HG03571 (cell line): Measurements from ENCODE around the gene COL4A6.

Experiments used
- ATAC-seq: cut with Tn5 transposase; IDR thresholded peaks from one replicate; pipeline ENCODE4 v1.9.1; 2021; ENCODE audit not compliant: unreplicated experiment

Gene COL4A6

GRCh38 chrX:108275732-108276131, 162.5 kb downstream of the COL4A6 start:
- no peak for ATAC-seq

- no peak for ATAC-seq
These were observed 166.8 kb downstream of the COL4A6 start for GRCh38 chrX:108271397-108271787.

GRCh38 chrX:108270739-108271396, 167.4 kb downstream of the COL4A6 start:
- ATAC-seq: no peak

- no peak for ATAC-seq
These were observed 167.9 kb downstream of the COL4A6 start for GRCh38 chrX:108270280-108270679.

GRCh38 chrX:108268434-108269080, 169.7 kb downstream of the COL4A6 start:
- ATAC-seq: no peak

- ATAC-seq: no peak
These were observed 170.7 kb downstream of the COL4A6 start for GRCh38 chrX:108267557-108267956.

- ATAC-seq: no peak
These were observed 173.8 kb downstream of the COL4A6 start for GRCh38 chrX:108264376-108264775.

- ATAC-seq: no peak
These were observed 176.5 kb downstream of the COL4A6 start for GRCh38 chrX:108261549-108262203.

GRCh38 chrX:108257556-108257955, 180.7 kb downstream of the COL4A6 start:
- ATAC-seq: no peak

- no peak for ATAC-seq
These were observed 183.6 kb downstream of the COL4A6 start for GRCh38 chrX:108254636-108255035.

GRCh38 chrX:108250654-108251579, 187.3 kb downstream of the COL4A6 start:
- ATAC-seq: no peak

- no peak for ATAC-seq
These were observed 191.8 kb downstream of the COL4A6 start for GRCh38 chrX:108246304-108246954.

GRCh38 chrX:108245462-108245861, 192.8 kb downstream of the COL4A6 start:
- no peak for ATAC-seq

- ATAC-seq: no peak
These were observed 202.2 kb downstream of the COL4A6 start for GRCh38 chrX:108235986-108236385.

GRCh38 chrX:108230574-108230973, 207.6 kb downstream of the COL4A6 start:
- ATAC-seq: no peak

GRCh38 chrX:108224727-108225621, 213.2 kb downstream of the COL4A6 start:
- ATAC-seq: peak; percentile 74

GRCh38 chrX:108224218-108224617, 214.0 kb downstream of the COL4A6 start:
- ATAC-seq: peak; percentile 26

- no peak for ATAC-seq
These were observed 214.6 kb downstream of the COL4A6 start for GRCh38 chrX:108223585-108223984.

GRCh38 chrX:108221301-108221864, 216.8 kb downstream of the COL4A6 start:
- no peak for ATAC-seq
